Skeletal muscle satellite cell (primary cell): ENCODE results near the gene FAM200B.

Source experiments
- H3K27me3 ChIP-seq: 2 replicates; pipeline ENCODE4 v1.7.0; 2013; ENCODE audit warnings: low read length; ENCODE audit not compliant: control insufficient read depth, insufficient read depth
- H3K36me3 ChIP-seq: 2 replicates; pipeline ENCODE4 v1.7.0; 2013; ENCODE audit warnings: mild to moderate bottlenecking, control low read depth, low read length; ENCODE audit not compliant: insufficient read depth
- H3K4me1 ChIP-seq: 2 replicates; pipeline ENCODE4 v1.7.0; 2013; ENCODE audit warnings: low read length; ENCODE audit not compliant: control insufficient read depth, insufficient read depth
- H3K4me2 ChIP-seq: 2 replicates; pipeline ENCODE4 v1.7.0; 2013; ENCODE audit warnings: mild to moderate bottlenecking, low read length
- H3K4me3 ChIP-seq: 2 replicates; pipeline ENCODE4 v1.7.0; 2013; ENCODE audit warnings: low read length
- H3K9ac ChIP-seq: 2 replicates; pipeline ENCODE4 v1.7.0; 2013; ENCODE audit warnings: mild to moderate bottlenecking, low read depth, low read length, moderate library complexity
- H3K9me3 ChIP-seq: replicated peaks from 2 replicates; pipeline ENCODE4 v1.7.0; 2013; ENCODE audit warnings: mild to moderate bottlenecking, control low read depth, low read length

The FAM200B gene

DNA sequence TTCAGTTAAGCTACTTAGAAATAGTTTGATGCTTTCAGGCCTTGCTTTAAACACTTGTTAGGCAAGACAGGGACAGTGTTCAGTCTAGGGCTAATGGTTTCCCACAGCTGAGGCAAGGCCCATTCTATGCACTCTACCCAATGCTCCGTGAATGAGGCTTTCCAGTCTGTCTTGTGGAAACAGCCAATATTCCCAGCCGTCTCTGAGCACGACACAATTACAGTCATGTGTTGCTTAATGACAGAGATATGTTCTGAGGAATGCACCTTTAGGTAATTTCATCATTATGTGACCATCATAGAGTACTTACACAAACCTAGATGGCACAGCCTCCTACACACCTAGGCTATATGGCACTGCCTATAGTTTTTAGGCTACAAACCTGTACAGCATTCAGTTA, 9.5 kb upstream of the FAM200B start:
- H3K4me3 ChIP-seq, result no peak overlapping the region
- peaks cover 2% of the 10 kb centered on the region for H3K36me3 ChIP-seq
- no peaks in the 10 kb centered on the region for H3K9me3 ChIP-seq
- H3K9ac ChIP-seq, result no peak overlapping the region
- no peaks in the 10 kb centered on the region for H3K4me1 ChIP-seq
- H3K27me3 ChIP-seq, result no peaks in the 10 kb centered on the region
- H3K4me2 ChIP-seq, result no peak overlapping the region

DNA sequence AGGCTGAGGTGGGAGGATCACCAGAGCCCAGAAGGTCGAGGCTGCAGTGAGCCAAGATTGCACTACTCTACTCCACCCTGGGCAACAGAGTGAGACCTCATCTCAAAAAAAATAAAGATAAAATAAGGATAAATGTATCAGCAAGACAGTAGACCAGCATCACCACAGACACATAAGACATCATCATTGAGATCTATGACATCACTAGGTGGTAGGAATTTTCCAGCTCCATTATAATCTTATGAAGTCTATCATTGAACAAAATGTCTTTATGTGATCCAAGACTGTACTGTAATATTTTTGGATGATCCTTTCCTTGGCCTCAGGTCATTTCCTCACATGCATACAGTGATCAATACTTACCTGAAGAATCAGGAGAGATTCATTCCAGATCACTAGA, 8.3 kb upstream of the FAM200B start:
- Histone ChIP-seq H3K36me3 (no peaks in the 10 kb centered on the region), H3K4me2 (no peak overlapping the region), H3K9ac (no peak overlapping the region), H3K4me1 (peaks cover 6% of the 10 kb centered on the region), H3K9me3 (no peaks in the 10 kb centered on the region), H3K4me3 (no peak overlapping the region), H3K27me3 (no peaks in the 10 kb centered on the region)

DNA sequence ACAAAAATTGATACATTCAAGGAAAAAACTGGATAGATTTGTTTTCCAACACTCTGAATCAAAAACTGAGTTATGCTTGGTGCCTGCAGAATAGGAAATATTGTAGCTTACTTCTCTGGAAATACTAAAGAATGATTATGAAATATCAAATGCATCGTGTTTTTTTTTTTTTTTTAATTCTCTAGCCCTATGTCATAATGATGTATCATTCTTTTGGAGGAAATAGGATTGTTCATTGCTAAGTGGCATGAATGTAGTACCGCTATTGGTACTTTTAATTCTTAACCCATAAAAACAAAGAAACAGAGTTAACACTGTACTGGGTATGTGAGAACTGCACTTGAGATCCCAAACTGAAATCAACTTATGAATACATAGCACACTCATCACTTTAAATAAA, 7.6 kb upstream of the FAM200B start:
- Histone ChIP-seq H3K9ac (no peak overlapping the region), H3K9me3 (no peaks in the 10 kb centered on the region), H3K36me3 (no peaks in the 10 kb centered on the region), H3K4me3 (no peak overlapping the region), H3K27me3 (no peaks in the 10 kb centered on the region), H3K4me1 (peaks cover 6% of the 10 kb centered on the region), H3K4me2 (no peak overlapping the region)

DNA sequence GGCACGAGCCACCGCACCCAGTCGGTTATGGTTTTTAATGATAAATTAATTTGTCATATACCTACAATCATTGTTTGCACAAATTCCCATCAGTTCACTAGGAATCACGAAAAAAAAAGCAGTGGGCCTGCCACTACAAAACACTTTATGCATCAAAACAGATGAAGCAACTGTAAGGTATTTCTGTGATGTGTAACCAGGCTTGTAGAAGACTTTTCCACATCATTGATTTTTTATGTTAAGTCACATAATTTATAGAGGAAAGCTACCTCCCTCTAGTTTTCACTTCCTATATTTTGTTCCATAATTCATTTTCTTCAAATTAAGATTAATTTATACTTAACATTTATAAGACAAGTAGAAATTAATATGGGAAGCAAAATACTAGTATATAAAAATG, 6.7 kb upstream of the FAM200B start:
- no peak overlapping the region for H3K4me2 ChIP-seq
- H3K36me3 ChIP-seq, result no peaks in the 10 kb centered on the region
- no peak overlapping the region for H3K4me3 ChIP-seq
- peaks cover 10% of the 10 kb centered on the region for H3K4me1 ChIP-seq
- H3K9me3 ChIP-seq, result no peaks in the 10 kb centered on the region
- H3K9ac ChIP-seq, result no peak overlapping the region
- no peaks in the 10 kb centered on the region for H3K27me3 ChIP-seq

DNA sequence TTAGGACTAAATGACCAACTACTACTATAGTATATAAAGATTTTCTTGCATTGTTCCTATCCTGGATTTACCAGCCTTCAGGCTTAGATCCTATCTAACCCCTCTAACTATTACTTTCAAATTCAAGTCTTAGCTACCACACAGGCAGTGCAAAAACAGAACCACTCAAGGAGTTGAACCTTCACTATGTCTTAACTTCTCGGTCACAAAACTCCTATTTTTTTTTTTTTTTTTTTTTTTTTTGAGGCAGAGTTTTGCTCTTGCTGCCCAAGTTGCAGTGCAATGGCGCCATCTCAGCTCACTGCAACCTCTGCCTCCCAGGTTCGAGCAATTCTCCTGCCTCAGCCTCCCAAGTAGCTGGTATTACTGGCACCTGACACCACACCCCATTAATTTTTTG, 6.3 kb upstream of the FAM200B start:
- Histone ChIP-seq H3K36me3 (no peaks in the 10 kb centered on the region), H3K9me3 (no peaks in the 10 kb centered on the region), H3K4me1 (peaks cover 12% of the 10 kb centered on the region), H3K27me3 (no peaks in the 10 kb centered on the region), H3K9ac (no peak overlapping the region), H3K4me2 (no peak overlapping the region), H3K4me3 (no peak overlapping the region)

DNA sequence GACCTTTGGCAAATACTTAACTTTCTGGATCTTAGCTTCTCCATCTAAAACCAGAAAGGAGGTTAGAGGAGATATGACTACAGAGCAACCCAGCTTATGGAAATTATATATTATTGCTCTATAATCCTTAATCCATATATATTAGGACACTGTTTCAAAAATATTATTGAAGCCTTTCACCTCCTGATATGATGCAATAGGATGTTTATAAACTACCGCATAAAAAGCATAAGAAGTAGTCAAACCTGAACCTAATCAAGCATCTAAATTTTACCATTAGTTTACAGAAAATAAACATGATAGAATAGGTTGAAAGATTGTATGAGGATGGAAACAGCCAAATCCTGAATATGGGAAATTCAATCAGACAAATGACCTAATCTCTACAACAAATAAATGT, 5.6 kb upstream of the FAM200B start:
- H3K27me3 ChIP-seq, result no peaks in the 10 kb centered on the region
- H3K4me1 ChIP-seq, result peaks cover 12% of the 10 kb centered on the region
- H3K4me2 ChIP-seq, result no peak overlapping the region
- no peaks in the 10 kb centered on the region for H3K9me3 ChIP-seq
- no peak overlapping the region for H3K9ac ChIP-seq
- H3K36me3 ChIP-seq, result no peaks in the 10 kb centered on the region
- H3K4me3 ChIP-seq, result no peak overlapping the region

- Histone ChIP-seq H3K9me3 (no peaks in the 10 kb centered on the region), H3K9ac (no peak overlapping the region), H3K4me2 (no peak overlapping the region), H3K36me3 (no peaks in the 10 kb centered on the region), H3K4me1 (peaks cover 12% of the 10 kb centered on the region), H3K4me3 (no peak overlapping the region), H3K27me3 (no peaks in the 10 kb centered on the region)
Observed at GRCh38 chr4:15676899-15677298, 4.7 kb upstream of the FAM200B start.

DNA sequence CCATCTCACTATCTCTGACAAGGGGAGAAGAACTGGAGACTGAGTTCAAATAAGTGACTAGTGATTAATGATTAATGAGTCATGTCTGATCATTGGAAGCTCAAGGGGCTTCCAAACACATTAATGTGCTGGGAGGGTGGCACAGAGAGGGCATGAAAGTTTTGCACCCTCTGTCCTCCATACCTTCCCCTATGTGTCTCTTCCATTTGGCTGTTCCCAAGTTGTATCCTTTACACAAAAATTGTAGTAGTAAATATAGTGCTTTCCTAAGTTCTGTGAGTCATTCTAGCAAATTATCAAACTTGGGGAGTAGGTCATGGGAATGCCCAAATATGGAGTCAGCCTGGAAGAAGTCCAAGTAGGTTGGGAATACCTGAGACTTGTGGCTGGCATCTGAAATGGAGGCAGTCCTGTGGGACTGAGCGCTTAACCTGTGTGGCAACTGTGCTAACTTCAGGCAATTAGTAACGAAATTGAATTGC, 4.1 kb upstream of the FAM200B start:
- Histone ChIP-seq H3K4me2 (peak overlapping the region; percentile 41), H3K4me1 (peaks cover 12% of the 10 kb centered on the region), H3K4me3 (no peak overlapping the region), H3K9me3 (no peaks in the 10 kb centered on the region), H3K27me3 (no peaks in the 10 kb centered on the region), H3K36me3 (no peaks in the 10 kb centered on the region), H3K9ac (no peak overlapping the region)

DNA sequence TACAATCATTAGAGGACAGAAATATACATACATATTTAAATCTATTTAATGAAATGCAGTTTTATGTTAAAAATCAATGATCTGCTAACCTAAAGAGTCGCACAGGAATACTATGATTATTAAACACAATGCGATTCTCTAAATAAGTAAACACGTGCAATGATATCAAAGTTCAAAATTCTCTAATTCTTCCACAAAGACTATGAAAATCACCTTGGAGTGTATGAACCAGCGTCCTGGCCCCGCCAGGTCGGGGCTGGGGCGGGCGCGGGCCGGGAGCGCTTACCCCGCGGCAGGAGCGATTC, 608 bp upstream of the FAM200B start:
- peaks cover 30% of the 10 kb centered on the region for H3K4me1 ChIP-seq
- peaks cover 16% of the 10 kb centered on the region for H3K36me3 ChIP-seq
- no peaks in the 10 kb centered on the region for H3K27me3 ChIP-seq
- peak overlapping the region; percentile 80 for H3K4me2 ChIP-seq
- H3K4me3 ChIP-seq, result peak overlapping the region; percentile 75
- peak overlapping the region; percentile 97 for H3K9ac ChIP-seq
- H3K9me3 ChIP-seq, result no peaks in the 10 kb centered on the region

GRCh38 chr4:15682242-15683142, 865 bp downstream of the FAM200B start:
- Histone ChIP-seq H3K27me3 (no peaks in the 10 kb centered on the region), H3K4me2 (peak overlapping the region; percentile 90), H3K9me3 (no peaks in the 10 kb centered on the region), H3K9ac (peak overlapping the region; percentile 97), H3K36me3 (peaks cover 30% of the 10 kb centered on the region), H3K4me1 (peaks cover 27% of the 10 kb centered on the region), H3K4me3 (peak overlapping the region; percentile 75)

GRCh38 chr4:15683143-15683495, 1.5 kb downstream of the FAM200B start:
- peak overlapping the region; percentile 97 for H3K9ac ChIP-seq

DNA sequence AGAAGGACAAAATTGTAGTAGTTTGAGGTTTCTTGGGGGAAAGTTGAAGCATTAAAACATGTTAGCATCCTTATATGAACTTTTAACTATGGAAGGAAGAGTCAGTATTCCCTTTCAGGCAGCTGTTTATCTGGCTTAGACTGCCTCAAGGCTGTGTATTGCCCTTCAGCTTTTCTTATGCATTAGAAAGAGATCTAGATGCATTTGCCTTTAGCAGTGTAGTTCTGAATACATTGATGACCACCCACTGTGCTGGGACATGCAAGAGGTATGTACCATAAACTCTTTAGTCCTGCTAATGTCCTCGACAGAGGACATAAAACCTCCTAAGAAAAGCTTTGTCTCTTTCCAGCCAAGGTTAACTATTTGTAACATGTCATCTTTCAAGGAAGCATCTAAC, 2.9 kb downstream of the FAM200B start:
- Histone ChIP-seq H3K27me3 (no peaks in the 10 kb centered on the region), H3K4me3 (no peak overlapping the region), H3K4me1 (peaks cover 28% of the 10 kb centered on the region), H3K9me3 (no peaks in the 10 kb centered on the region), H3K9ac (no peak overlapping the region), H3K36me3 (peaks cover 36% of the 10 kb centered on the region), H3K4me2 (no peak overlapping the region)

More at GRCh38 chr4:15683143-15683495, 1.5 kb downstream of the FAM200B start:
- no peaks in the 10 kb centered on the region for H3K9me3 ChIP-seq
- H3K4me3 ChIP-seq, result peak overlapping the region; percentile 75
- peaks cover 30% of the 10 kb centered on the region for H3K36me3 ChIP-seq
- H3K4me1 ChIP-seq, result peaks cover 24% of the 10 kb centered on the region
- peak overlapping the region; percentile 90 for H3K4me2 ChIP-seq
- H3K27me3 ChIP-seq, result no peaks in the 10 kb centered on the region
